Putamen (tissue), 1 donor: ENCODE data around the gene MUC6.

Experiments used
- DNase-seq: peaks from one replicate; pipeline ENCODE4 v3.0.0-alpha.2; 2016; ENCODE audit warnings: low spot score

The MUC6 gene

GRCh38 chr11:1072116-1072820 is 35.8 kb upstream of the MUC6 start:
- no peak for DNase-seq

GRCh38 chr11:1071571-1072115 is 35.1 kb upstream of the MUC6 start:
- no peak for DNase-seq

- DNase-seq, result no peak
These were observed 34.3 kb upstream of the MUC6 start for GRCh38 chr11:1070594-1071462.

- DNase-seq, result no peak
These were observed 33.2 kb upstream of the MUC6 start for GRCh38 chr11:1069740-1070139.

GRCh38 chr11:1067812-1068496 is 31.4 kb upstream of the MUC6 start:
- no peak for DNase-seq

- DNase-seq, result no peak
These were observed 27.6 kb upstream of the MUC6 start for GRCh38 chr11:1064167-1064566.

- no peak for DNase-seq
These were observed 25.7 kb upstream of the MUC6 start for GRCh38 chr11:1062075-1062820.

GRCh38 chr11:1060852-1061616 is 24.5 kb upstream of the MUC6 start:
- DNase-seq, result no peak

- no peak for DNase-seq
These were observed 23.9 kb upstream of the MUC6 start for GRCh38 chr11:1060410-1060809.

- no peak for DNase-seq
These were observed 23.2 kb upstream of the MUC6 start for GRCh38 chr11:1059759-1060158.

GRCh38 chr11:1057806-1058205 is 21.3 kb upstream of the MUC6 start:
- DNase-seq, result no peak

GRCh38 chr11:1055990-1056771 is 19.7 kb upstream of the MUC6 start:
- DNase-seq, result no peak

GRCh38 chr11:1055109-1055703 is 18.7 kb upstream of the MUC6 start:
- no peak for DNase-seq

- DNase-seq, result no peak
These were observed 17.9 kb upstream of the MUC6 start for GRCh38 chr11:1054143-1055108.

GRCh38 chr11:1053121-1053901 is 16.8 kb upstream of the MUC6 start:
- DNase-seq, result no peak

GRCh38 chr11:1052133-1053011 is 15.9 kb upstream of the MUC6 start:
- DNase-seq, result no peak
